Stimulated activated CD8-positive, alpha-beta memory T cell treated with anti-CD3 and anti-CD28 coated beads, Interleukin-4, amount 100 ng/mL, for 24 hours (primary cell): ENCODE measurements around the gene KCNJ13.
"Not testable (repeated sequence)": the region's sequence is repeated elsewhere in the genome, so short reads cannot be mapped to it uniquely, and the experiment has no call there.

Experiments
- DNase-seq: peaks from one replicate; pipeline ENCODE4 v3.0.0-alpha.2; 2020; ENCODE audit warnings: low read depth

Gene KCNJ13

DNA sequence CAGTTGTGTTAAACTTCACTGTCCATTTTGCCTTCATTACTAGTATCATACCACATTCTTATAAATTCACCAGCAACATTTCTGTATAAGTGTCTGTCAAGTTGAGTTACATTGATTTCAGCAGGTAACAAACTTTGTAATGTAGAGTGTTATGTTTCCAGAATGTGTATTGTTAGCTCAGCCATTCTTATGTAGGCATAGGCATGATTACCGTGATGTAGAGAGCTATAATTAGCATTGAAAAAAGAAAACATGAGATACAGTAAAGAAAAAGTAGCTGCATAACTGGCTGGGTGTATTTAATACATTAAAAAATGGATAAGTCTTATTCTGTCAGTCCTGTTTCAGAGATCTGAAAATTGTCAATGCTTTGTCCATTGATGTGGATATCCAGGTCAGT is 8.5 kb downstream of the KCNJ13 start:
- DNase-seq, result no peak

DNA sequence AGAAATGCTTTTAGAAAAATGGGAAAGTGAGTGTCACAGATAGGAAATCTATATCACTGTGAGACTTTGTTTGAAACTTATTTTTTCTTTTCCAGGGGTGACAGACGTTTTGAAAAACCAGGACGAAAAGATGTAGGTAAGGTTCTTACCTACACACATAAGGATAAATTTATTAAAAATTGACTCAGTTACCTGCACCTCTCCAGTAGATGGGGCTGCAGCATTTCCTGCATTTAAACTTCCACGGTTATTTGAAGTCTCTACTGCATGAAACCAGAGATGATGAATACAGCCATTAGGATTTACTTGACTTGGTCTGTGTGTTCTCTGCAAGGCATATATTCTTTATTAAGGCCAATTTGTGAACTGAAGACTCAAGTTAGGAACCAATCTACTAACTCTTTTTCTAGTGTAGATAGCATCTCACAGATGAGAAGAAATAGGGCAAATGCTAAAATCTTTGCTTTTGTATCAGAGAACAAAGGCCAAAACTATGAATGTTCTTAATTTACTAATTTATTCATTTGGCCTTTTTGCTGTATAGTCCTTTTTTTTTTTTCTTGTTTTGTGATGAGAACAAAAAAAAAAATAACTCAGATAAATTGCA is 15.0 kb downstream of the KCNJ13 start:
- no peak for DNase-seq

DNA sequence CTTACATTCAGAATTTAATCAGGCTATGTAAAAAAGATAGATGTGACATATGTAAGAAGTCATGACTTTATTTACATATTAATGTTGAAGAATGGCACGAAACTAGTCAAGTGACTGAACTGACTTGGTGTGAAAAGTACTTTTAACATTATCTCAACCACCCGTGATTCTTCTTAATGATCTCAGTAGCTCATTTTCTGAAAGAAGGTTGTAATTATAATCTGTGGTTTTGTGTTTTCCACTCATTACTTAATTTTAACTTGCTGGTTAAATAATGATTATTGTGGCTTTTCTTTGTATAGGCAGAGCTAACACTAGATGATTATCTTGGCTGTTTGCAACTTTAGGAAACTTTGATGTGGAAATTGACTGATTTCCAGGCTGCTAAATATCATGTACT is 18.5 kb downstream of the KCNJ13 start:
- DNase-seq, result no peak

DNA sequence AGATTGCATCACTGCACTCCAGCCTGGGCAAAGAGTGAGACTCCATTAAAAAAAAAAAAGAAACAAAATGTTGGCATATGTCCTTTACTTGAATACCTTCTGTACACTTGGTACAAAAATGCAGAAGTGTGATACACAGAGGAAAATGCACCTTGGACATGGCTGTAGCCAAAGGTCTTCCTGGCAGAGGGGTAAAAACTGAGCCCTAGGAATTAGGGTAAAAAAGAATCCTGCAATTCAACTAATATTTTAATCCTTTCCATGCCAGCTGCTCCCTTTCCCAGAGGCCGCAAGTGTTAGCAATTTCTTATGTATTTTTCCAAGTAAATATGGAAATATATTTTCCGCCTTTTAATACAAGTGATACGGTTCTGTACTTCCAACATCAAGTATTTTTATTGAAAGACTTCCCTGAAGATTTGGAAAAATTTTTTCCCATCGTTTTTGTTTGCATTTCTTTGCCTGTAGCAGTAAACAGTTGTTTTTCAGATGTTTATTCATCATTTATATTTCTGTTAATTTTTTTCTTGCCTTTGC is 26.2 kb downstream of the KCNJ13 start:
- DNase-seq, result no peak

DNA sequence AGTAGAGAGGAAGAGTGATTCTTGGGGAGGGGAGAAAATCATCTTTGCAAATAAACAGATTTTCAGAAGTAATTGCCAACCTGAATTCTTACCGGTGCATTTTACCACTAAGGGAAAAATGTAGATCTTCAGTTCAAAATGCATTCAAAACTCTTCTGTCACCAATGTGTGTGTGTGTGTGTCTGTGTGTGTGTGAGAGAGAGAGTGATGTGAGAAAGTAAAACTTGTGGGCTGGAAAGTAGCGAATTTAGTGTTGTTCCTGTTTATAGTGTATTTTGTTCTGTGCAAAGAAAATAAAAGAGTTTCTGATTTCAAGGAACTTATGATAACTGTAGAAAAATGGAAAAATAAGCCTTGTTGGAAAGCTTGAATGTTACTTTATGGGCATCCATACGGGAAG is 27.0 kb downstream of the KCNJ13 start:
- no peak for DNase-seq

DNA sequence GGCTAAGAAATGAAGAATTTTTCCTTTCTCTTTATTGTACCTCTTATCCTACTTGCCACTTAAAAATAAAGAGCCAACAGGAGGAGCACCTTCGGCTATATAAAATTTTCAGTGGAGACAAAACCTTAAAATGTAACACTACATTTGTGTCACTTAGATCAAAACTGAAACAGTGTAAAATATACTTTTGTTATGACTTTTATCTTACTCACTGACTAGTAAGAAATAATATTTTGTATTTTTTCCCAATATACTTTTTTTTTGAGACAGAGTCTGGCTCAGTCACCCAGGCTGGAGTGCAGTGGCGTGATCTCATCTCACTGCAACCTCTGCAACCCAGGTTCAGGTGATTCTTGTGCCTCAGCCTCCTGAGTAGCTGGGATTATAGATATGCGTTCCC is 28.3 kb downstream of the KCNJ13 start:
- no peak for DNase-seq

DNA sequence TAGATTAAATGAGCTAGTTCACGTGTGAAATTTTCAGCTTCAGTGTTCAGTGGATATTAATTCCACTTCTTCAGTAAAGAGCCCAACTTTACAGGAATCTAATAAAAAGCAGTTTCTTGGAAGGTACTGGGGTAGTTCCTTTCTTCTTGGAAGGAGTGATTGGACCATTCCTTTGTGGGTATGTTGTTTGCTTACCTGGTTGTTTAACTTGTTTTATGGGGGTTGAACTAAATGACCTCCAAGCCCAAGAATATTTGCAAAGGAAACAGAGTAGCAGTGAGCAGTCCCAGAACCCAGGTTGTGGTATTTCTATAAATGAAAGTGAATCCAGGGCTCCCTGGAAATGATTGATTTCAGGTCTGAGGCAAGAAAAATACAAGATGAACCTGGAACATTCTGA is 31.4 kb downstream of the KCNJ13 start:
- no peak for DNase-seq

DNA sequence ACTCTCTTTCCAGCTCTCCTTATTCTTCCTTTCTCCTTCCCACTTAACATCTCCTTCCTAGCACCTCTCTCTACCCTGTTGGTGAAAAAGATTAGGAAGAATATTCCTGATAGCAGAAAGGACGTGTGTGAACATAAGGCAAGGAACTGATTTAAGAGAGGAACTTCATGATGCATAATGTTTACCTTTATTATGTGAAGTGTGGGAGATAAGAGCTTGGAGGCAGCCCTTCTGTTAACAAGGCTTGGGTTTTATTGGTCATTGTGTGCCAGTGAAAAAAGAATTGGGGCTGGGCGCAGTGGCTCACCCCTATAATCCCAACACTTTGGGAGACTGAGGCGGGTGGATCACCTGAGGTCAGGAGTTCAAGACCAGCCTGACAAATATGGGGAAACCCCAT is 34.4 kb downstream of the KCNJ13 start:
- no peak for DNase-seq

DNA sequence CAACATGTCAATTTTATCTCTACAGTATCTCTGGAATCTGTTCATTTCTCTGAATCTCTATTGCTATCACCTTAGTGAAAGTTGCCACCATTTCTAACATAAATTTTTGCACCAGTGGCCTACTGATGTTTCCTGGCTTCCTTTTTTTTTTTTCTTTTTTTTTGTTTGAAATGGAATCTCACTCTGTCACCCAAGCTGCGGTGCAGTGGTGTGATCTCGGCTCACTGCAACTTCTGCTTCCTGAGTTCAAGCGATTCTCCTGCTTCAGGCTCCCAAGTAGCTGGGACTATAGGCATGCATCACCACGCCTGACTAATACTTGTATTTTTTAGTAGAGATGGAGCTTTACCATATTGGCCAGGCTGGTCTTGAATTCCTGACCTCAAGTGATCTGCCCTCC is 35.1 kb downstream of the KCNJ13 start:
- no peak for DNase-seq

DNA sequence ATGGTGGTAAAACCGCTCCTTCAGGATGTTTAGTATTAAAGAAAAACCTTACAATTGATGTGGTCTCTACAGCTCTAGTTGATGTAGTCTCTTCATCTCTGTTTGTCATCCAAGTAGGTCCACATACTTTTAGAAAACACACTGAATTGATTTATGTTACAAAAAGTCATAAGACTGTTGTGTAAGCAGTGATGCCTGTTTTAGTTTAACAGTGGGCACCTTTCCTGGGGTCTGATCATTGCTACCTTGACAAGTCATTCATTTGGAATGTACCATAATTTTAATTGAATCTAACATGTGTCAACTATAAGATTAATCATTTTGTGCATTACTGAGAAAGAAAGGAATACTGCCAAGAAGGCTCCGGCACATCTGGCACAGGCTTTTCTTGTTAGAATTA is 44.9 kb downstream of the KCNJ13 start:
- no peak for DNase-seq

DNA sequence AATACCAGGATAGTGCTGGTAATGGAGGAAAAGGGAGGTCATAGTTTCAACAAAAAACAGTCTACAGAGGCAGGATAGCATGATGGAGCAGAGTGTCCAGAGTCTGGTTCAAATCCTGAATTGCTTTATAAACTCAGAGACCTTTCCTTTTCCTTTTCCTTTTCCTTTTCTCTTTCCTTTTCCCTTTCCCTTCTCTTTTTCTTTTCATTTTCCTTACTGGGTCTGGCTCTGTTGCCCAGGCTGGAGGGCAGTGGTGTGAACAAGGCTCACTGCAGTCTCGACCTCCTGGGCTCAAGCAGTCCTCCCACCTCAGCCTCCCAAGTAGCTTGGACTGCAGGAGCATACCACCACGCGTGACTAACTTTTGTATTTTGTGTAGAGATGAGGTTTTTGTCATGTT is 47.6 kb downstream of the KCNJ13 start:
- no peak for DNase-seq

DNA sequence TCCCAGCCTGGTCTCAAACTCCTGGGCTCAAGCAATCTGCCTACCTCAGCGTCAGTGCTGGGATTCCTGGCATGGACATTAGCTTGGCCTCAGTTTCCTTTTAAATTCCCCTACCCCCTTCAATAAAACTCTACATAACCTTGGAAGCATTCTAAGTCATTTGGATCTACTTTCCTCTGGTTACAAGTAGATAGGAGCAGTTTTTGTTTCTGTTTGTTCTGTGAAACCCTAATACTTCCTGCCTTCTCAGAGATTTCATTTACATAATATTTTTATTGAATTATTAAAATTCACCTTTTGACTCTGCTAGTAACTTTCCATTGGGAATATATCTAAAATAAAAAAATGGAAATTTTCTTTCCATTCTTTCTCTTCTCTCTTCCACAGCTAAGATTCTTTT is 53.3 kb downstream of the KCNJ13 start:
- no peak for DNase-seq

DNA sequence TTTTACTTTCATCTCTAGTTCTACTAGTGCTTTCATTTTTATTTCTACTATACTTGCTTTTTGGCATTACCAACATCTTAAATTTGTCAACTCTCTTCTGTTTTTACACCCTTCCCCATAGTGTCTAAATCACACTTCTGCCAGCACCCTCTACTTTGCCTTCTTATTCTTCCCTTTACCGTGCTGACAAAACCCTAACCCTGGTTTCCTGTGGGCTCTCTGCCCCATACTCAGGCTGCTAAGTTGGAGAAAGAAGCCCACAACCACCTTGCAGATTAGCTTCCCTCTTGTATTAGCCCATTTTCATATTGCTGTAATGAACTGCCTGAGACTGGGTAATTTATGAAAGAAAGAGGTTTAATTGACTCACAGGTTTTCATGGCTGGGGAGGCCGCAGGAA is 54.5 kb downstream of the KCNJ13 start:
- no peak for DNase-seq

DNA sequence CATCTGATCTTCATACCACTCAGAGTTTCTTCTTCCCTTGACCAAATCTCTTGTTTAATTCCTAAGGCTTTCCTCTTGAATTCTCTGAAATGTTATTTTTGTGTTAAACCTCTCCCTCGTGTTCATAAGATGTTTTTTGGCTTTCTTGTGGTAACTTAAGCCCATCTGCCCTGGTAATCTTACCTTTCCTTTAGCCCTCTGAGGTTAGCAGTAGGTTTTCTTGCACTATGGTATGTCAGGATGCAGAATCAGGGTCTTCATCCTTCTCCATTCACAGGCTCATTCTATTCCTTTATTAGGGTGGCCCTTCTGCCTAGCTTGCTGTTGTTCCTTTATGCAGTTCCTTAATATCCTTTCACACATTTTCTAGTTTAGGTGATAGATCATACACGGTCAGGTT is 55.1 kb downstream of the KCNJ13 start:
- no peak for DNase-seq

DNA sequence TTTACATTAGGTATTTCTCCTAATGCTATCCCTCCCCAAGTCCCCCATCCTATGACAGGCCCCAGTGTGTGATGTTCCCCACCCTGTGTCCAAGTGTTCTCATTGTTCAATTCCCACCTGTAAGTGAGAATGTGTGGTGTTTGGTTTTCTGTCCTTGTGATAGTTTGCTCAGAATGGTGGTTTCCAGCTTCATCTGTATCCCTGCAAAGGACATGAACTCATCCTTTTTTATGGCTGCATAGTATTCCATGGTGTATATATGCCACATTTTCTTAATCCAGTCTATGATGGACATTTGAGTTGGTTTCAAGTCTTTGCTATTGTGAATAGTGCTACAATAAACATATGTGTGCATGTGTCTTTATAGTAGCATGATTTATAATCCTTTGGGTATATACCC is 56.3 kb downstream of the KCNJ13 start:
- DNase-seq, result not testable (repeated sequence)
